Activated T-cell treated with anti-CD3 and anti-CD28 coated beads, Interleukin-2, amount 50 U/mL, for 72 hours (primary cell): ENCODE measurements around the gene C4orf51. TPM values are rescaled to one million over a fixed set of nuclear protein-coding genes. Genes with fewer than 3 reads are reported as not detected.
"Not testable (repeated sequence)": the region's sequence is repeated elsewhere in the genome, so short reads cannot be mapped to it uniquely, and the experiment has no call there.

Source experiments
- ATAC-seq, 2 donors: fragments of 150-1000 bp; cut with Tn5 transposase; replicated peaks in 1 of 2; 2 replicates each; pipeline ENCODE4 v1.10.0; 2021; ENCODE audit warnings: moderate library complexity in 2 of 2, mild to moderate bottlenecking in 1 of 2
- DNase-seq, 2 donors: peaks; one replicate each; pipeline ENCODE4 v3.0.0; 2021 to 2022; ENCODE audit warnings: mixed read lengths in 1 of 2
- H3K27ac Mint-ChIP-seq: one replicate; pipeline ENCODE4 v1.8.0; 2022; ENCODE audit warnings: mild to moderate bottlenecking, moderate library complexity, mixed read lengths
- H3K27me3 Mint-ChIP-seq: one replicate; pipeline ENCODE4 v1.8.0; 2022; ENCODE audit warnings: low read depth, mixed read lengths
- H3K36me3 Mint-ChIP-seq, 2 donors: one replicate each; pipeline ENCODE4 v1.8.0; 2022; ENCODE audit warnings: mixed read lengths in 2 of 2, mild to moderate bottlenecking in 1 of 2; ENCODE audit not compliant: insufficient read depth in 2 of 2
- H3K4me1 Mint-ChIP-seq: one replicate; pipeline ENCODE4 v1.8.0; 2022; ENCODE audit warnings: low read depth, mixed read lengths
- H3K4me3 Mint-ChIP-seq, 2 donors: one replicate each; pipeline ENCODE4 v1.8.0; 2022; ENCODE audit warnings: mild to moderate bottlenecking in 2 of 2, mixed read lengths in 2 of 2, moderate library complexity in 2 of 2
- H3K9me3 Mint-ChIP-seq, 2 donors: one replicate each; pipeline ENCODE4 v1.8.0; 2022; ENCODE audit warnings: mixed read lengths in 2 of 2
- total RNA-seq, 2 donors: library from RNA; stranded (reverse); gene quantifications; one replicate each; pipeline ENCODE4 v1.2.3, GENCODE V29; 2022

C4orf51 gene
- total RNA-seq, 2 donors from 2014 or later, result not detected

GRCh38 chr4:145681518-145681917 is 1.6 kb downstream of the C4orf51 start:
- Mint-ChIP-seq H3K4me3 (no peak overlapping the region), H3K36me3 (peaks cover 0 to 4% of the 10 kb centered on the region in 2 donors), H3K27ac (no peak overlapping the region), H3K27me3 (peaks cover 17% of the 10 kb centered on the region), H3K9me3 (peaks cover 0 to 8% of the 10 kb centered on the region in 2 donors), H3K4me1 (no peaks in the 10 kb centered on the region)
- no peak for ATAC-seq
- no peak for DNase-seq

GRCh38 chr4:145681956-145682355 is 2.0 kb downstream of the C4orf51 start:
- Mint-ChIP-seq H3K4me1 (no peaks in the 10 kb centered on the region), H3K27ac (no peak overlapping the region), H3K9me3 (peaks cover 0 to 8% of the 10 kb centered on the region in 2 donors), H3K36me3 (peaks cover 0 to 4% of the 10 kb centered on the region in 2 donors), H3K27me3 (peaks cover 17% of the 10 kb centered on the region), H3K4me3 (no peak overlapping the region)
- ATAC-seq (no peak), DNase-seq (no peak)

GRCh38 chr4:145686991-145687390 is 7.0 kb downstream of the C4orf51 start:
- no peaks in the 10 kb centered on the region for H3K9me3 Mint-ChIP-seq

GRCh38 chr4:145690610-145691009 is 10.7 kb downstream of the C4orf51 start:
- Mint-ChIP-seq H3K4me1 (no peaks in the 10 kb centered on the region), H3K36me3 (peaks cover 0 to 2% of the 10 kb centered on the region in 2 donors), H3K27me3 (peaks cover 17% of the 10 kb centered on the region), H3K9me3 (peaks cover 0 to 3% of the 10 kb centered on the region in 2 donors), H3K4me3 (no peak overlapping the region), H3K27ac (no peak overlapping the region)
- DNase-seq, result no peak
- ATAC-seq, result no peak

More at GRCh38 chr4:145686991-145687390, 7.0 kb downstream of the C4orf51 start:
- H3K36me3 Mint-ChIP-seq, result no peaks in the 10 kb centered on the region
- no peaks in the 10 kb centered on the region for H3K4me1 Mint-ChIP-seq
- no peak for DNase-seq
- H3K4me3 Mint-ChIP-seq, result no peak overlapping the region
- no peak overlapping the region for H3K27ac Mint-ChIP-seq
- H3K27me3 Mint-ChIP-seq, result peaks cover 13% of the 10 kb centered on the region
- no peak for ATAC-seq

- not testable (repeated sequence) for ATAC-seq, H3K9me3 Mint-ChIP-seq, H3K4me1 Mint-ChIP-seq, DNase-seq, H3K4me3 Mint-ChIP-seq, H3K36me3 Mint-ChIP-seq, H3K27ac Mint-ChIP-seq
- peaks cover 18% of the 10 kb centered on the region for H3K27me3 Mint-ChIP-seq
These were observed 11.5 kb downstream of the C4orf51 start for GRCh38 chr4:145691416-145691815.

GRCh38 chr4:145694929-145695328 is 15.0 kb downstream of the C4orf51 start:
- no peak for DNase-seq
- Mint-ChIP-seq H3K36me3 (peaks cover 0 to 2% of the 10 kb centered on the region in 2 donors), H3K4me1 (no peaks in the 10 kb centered on the region), H3K27ac (no peak overlapping the region), H3K4me3 (no peak overlapping the region), H3K27me3 (peaks cover 21% of the 10 kb centered on the region), H3K9me3 (peaks cover 0 to 3% of the 10 kb centered on the region in 2 donors)
- no peak for ATAC-seq

GRCh38 chr4:145697332-145697731 is 17.4 kb downstream of the C4orf51 start:
- Mint-ChIP-seq H3K4me3 (no peak overlapping the region), H3K36me3 (peaks cover 0 to 2% of the 10 kb centered on the region in 2 donors), H3K27me3 (peaks cover 28% of the 10 kb centered on the region), H3K27ac (no peak overlapping the region), H3K4me1 (no peaks in the 10 kb centered on the region), H3K9me3 (peaks cover 0 to 3% of the 10 kb centered on the region in 2 donors)
- ATAC-seq (peak; percentile 31 to 53), DNase-seq (no peak)

GRCh38 chr4:145698507-145698906 is 18.6 kb downstream of the C4orf51 start:
- Mint-ChIP-seq H3K27ac (no peak overlapping the region), H3K4me1 (no peaks in the 10 kb centered on the region), H3K4me3 (no peak overlapping the region), H3K36me3 (peaks cover 0 to 2% of the 10 kb centered on the region in 2 donors), H3K27me3 (peaks cover 28% of the 10 kb centered on the region), H3K9me3 (peaks cover 0 to 3% of the 10 kb centered on the region in 2 donors)
- ATAC-seq (no peak), DNase-seq (no peak)

- H3K9me3 Mint-ChIP-seq, result peaks cover 2 to 3% of the 10 kb centered on the region in 2 donors
These were observed 24.0 kb downstream of the C4orf51 start for GRCh38 chr4:145703850-145704497.

GRCh38 chr4:145709336-145709735 is 29.4 kb downstream of the C4orf51 start:
- ATAC-seq, result no peak
- peaks cover 38% of the 10 kb centered on the region for H3K4me1 Mint-ChIP-seq
- H3K27ac Mint-ChIP-seq, result peak overlapping the region; percentile 5
- H3K4me3 Mint-ChIP-seq, result peak overlapping the region; percentile 11 to 49
- H3K27me3 Mint-ChIP-seq, result no peaks in the 10 kb centered on the region
- H3K36me3 Mint-ChIP-seq, result peaks cover 7 to 11% of the 10 kb centered on the region in 2 donors
- peaks cover 7 to 11% of the 10 kb centered on the region in 2 donors for H3K9me3 Mint-ChIP-seq
- DNase-seq, result no peak

More at GRCh38 chr4:145703850-145704497, 24.0 kb downstream of the C4orf51 start:
- H3K36me3 Mint-ChIP-seq, result no peaks in the 10 kb centered on the region
- no peak overlapping the region for H3K27ac Mint-ChIP-seq
- H3K4me1 Mint-ChIP-seq, result peaks cover 5% of the 10 kb centered on the region
- no peak for DNase-seq
- no peak overlapping the region for H3K4me3 Mint-ChIP-seq
- ATAC-seq, result no peak
- H3K27me3 Mint-ChIP-seq, result peaks cover 13% of the 10 kb centered on the region

- Mint-ChIP-seq H3K27me3 (no peaks in the 10 kb centered on the region), H3K9me3 (peaks cover 8 to 11% of the 10 kb centered on the region in 2 donors), H3K4me3 (peak overlapping the region in 1 of 2 donors; percentile 44), H3K36me3 (peaks cover 7 to 11% of the 10 kb centered on the region in 2 donors), H3K27ac (no peak overlapping the region), H3K4me1 (peaks cover 38% of the 10 kb centered on the region)
- DNase-seq, result peak; percentile 35 to 60
- ATAC-seq, result peak; percentile 99 to 100
These were observed 29.9 kb downstream of the C4orf51 start for GRCh38 chr4:145709843-145710242.

GRCh38 chr4:145716200-145716599 is 36.3 kb downstream of the C4orf51 start:
- H3K4me1 Mint-ChIP-seq, result peaks cover 30% of the 10 kb centered on the region
- no peak overlapping the region for H3K27ac Mint-ChIP-seq
- DNase-seq (no peak), ATAC-seq (no peak)
- H3K9me3 Mint-ChIP-seq, result peaks cover 5 to 8% of the 10 kb centered on the region in 2 donors
- peaks cover 20% of the 10 kb centered on the region for H3K27me3 Mint-ChIP-seq
- peaks cover 6 to 11% of the 10 kb centered on the region in 2 donors for H3K36me3 Mint-ChIP-seq
- H3K4me3 Mint-ChIP-seq, result no peak overlapping the region

- Mint-ChIP-seq H3K36me3 (peaks cover 3 to 6% of the 10 kb centered on the region in 2 donors), H3K4me1 (peaks cover 31% of the 10 kb centered on the region), H3K4me3 (no peak overlapping the region), H3K27me3 (peaks cover 20% of the 10 kb centered on the region), H3K27ac (no peak overlapping the region), H3K9me3 (peaks cover 1 to 4% of the 10 kb centered on the region in 2 donors)
- ATAC-seq (no peak), DNase-seq (no peak)
These were observed 36.8 kb downstream of the C4orf51 start for GRCh38 chr4:145716661-145717200.
